GM21576 (cell line): Measurements from ENCODE around the gene F10.

Experiments
- ATAC-seq: cut with Tn5 transposase; IDR thresholded peaks from one replicate; pipeline ENCODE4 v1.9.1; 2021; ENCODE audit warnings: mild to moderate bottlenecking, moderate library complexity; ENCODE audit not compliant: unreplicated experiment

Gene F10

GRCh38 chr13:113166681-113167080, 44.1 kb downstream of the F10 start:
- no peak for ATAC-seq

DNA sequence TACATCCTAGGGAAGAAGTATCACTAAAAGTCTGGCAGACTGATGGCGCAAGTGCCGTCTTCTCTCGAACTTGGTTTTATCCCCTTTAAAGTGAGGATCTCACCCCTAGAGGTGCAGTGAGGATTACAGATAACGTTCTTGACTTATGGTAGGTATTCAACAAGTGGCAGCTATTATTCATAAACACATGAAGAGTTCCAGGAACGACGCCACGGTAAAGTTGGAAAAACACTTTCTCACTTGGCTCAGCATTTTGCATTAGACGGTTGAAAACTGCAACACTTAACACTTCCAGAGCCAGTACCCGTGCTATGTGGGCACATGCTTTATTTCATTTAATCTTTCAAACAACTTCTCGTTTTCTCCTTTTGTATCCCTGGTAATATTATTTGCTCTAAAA, 44.6 kb downstream of the F10 start:
- no peak for ATAC-seq

- ATAC-seq: no peak
Observed at GRCh38 chr13:113167575-113167974, 45.0 kb downstream of the F10 start.

DNA sequence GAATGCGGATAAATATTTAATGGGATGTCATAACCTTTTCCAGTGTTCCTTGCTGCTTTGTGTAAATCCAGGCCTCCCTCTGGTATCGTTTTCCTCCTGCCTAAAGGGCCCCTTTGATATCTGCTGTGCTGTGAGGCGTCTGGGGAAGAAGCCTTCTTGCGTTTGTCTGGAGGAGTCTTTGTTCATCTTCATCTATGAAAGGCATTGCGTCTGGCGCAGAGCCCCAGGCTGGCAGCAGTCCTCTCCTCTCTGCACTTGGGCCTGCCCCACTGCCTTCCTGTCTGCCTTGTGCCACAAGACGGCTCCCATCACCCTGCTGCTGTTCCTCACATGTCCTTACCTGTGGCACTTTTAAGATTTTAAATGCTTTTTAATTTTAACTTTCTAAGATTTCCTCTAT, 45.6 kb downstream of the F10 start:
- ATAC-seq: no peak

GRCh38 chr13:113169277-113170272, 47.0 kb downstream of the F10 start:
- ATAC-seq: no peak

DNA sequence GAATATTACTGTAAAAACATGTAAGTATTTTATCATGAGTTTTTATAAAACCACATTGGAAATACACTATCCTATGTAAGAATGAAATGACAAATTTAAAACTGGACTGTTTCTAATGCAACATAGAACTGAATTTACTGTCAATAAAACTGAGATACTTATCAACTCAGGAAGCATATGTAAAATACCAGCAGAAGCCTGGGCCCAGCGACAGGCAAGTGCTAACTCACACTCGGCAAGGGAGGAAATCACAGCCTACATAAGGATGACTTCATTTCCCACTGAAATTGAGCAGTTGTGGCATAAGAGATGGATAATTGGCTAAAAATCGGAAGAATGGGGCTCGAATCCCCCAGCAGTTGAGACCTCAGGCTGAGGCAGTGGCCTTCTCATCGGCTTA, 47.9 kb downstream of the F10 start:
- ATAC-seq: no peak

DNA sequence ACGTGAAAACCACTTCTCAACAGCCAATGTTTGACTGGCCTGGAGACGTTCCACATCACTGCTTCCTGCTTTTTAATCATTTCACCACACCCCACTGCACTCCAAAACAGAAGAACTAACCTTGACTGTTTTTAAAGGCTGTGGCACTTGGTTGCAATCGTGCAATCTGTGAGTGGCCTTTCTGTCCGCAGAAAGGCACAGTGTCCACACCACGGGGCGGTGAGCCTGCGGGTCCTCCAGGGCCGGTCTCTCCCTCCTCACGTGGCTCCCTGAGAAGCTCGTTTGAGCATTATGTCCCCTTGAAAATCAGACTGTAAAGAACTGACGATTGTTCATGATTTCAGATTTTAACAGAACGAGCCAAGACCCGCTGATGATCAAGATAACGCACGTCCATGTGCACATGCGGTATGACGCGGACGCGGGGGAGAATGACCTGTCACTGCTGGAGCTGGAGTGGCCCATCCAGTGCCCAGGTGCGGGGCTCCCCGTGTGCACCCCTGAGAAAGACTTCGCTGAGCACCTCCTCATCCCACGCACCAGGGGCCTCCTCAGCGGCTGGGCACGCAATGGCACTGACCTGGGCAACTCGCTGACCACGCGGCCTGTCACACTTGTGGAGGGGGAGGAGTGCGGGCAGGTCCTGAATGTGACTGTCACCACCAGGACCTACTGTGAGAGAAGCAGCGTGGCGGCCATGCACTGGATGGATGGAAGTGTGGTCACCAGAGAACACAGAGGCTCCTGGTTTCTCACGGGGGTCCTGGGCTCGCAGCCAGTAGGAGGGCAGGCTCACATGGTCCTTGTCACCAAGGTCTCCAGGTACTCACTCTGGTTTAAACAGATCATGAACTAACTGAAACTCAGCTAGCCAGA, 48.9 kb downstream of the F10 start:
- no peak for ATAC-seq

- no peak for ATAC-seq
Observed at GRCh38 chr13:113172419-113172926, 49.9 kb downstream of the F10 start.

GRCh38 chr13:113176280-113176679, 53.7 kb downstream of the F10 start:
- no peak for ATAC-seq

DNA sequence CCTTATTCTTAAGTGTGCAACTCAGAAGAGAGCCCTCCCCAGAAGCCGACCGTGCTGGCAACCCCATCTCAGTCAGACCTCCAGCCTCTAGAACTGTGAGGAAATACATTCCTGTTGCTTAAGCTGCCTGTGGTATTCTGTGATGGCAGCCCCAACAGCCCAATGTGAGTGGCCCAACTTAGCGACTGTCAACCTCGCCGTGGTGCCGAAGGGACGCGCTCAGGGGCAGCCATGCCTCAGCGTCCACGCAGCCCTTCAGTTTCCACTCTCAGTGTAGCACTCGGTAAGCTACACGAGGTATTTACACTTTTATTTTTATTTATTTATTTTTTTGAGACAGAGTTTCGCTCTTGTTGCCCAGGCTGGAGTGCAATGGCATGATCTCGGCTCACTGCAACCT, 54.2 kb downstream of the F10 start:
- no peak for ATAC-seq

GRCh38 chr13:113178070-113178895, 55.7 kb downstream of the F10 start:
- ATAC-seq: no peak

DNA sequence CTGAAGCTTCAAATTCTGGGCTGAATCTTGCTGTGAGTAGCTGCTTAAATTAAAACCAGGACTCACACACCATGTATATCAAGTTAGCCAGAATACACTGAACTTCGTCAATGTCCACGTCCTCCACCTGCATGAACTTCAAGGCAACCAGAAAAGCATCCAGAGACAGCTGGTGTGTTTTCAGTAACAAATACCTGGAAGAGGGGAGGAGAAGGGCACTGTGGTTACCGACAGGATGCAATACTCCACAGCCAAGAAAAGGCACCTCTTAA, 56.2 kb downstream of the F10 start:
- no peak for ATAC-seq

GRCh38 chr13:113179374-113180230, 57.0 kb downstream of the F10 start:
- ATAC-seq: no peak

GRCh38 chr13:113182046-113182445, 59.4 kb downstream of the F10 start:
- no peak for ATAC-seq

GRCh38 chr13:113183450-113184129, 61.0 kb downstream of the F10 start:
- ATAC-seq: no peak

- ATAC-seq: no peak
Observed at GRCh38 chr13:113184568-113185440, 62.2 kb downstream of the F10 start.

GRCh38 chr13:113186061-113186900, 63.7 kb downstream of the F10 start:
- peak; percentile 90 for ATAC-seq
